GM12878 (cell line): Measurements from ENCODE around the gene QSOX1.

Experiments
- ETV6 ChIP-seq, 2 experiments: fragments of 450-650 bp in 1 of 2; IDR thresholded peaks in 1 of 2; conservative IDR thresholded peaks in 1 of 2; 2 replicates each; pipeline ENCODE4 v1.6.1; 2014; ENCODE audit warnings: antibody characterized with exemption in 1 of 2, borderline replicate concordance in 1 of 2, low read depth in 1 of 2, mild to moderate bottlenecking in 1 of 2, moderate library complexity in 1 of 2
- EZH2 ChIP-seq: IDR thresholded peaks from 2 replicates; pipeline ENCODE4 v1.6.1; 2012; ENCODE audit warnings: low read depth, mild to moderate bottlenecking, control low read depth, inconsistent platforms, low read length, borderline replicate concordance; ENCODE audit not compliant: control insufficient read depth
- JUND ChIP-seq: IDR thresholded peaks from 2 replicates; pipeline ENCODE4 v1.6.1; 2012; ENCODE audit warnings: low read depth, mild to moderate bottlenecking, low read length, improper control_type of control experiment, moderate library complexity
- PAX5 ChIP-seq: IDR thresholded peaks from 2 replicates; pipeline ENCODE4 v1.6.1; 2011; ENCODE audit warnings: low read depth, low read length, borderline replicate concordance
- POLR2A ChIP-seq: IDR thresholded peaks from 2 replicates; pipeline ENCODE4 v1.6.1; 2011; ENCODE audit warnings: low read depth, mild to moderate bottlenecking, low read length
- RCOR1 ChIP-seq: conservative IDR thresholded peaks from 2 replicates; pipeline ENCODE4 v1.6.1; 2012; ENCODE audit warnings: low read depth, low read length, improper control_type of control experiment
- SREBF2 ChIP-seq: IDR thresholded peaks from 2 replicates; pipeline ENCODE4 v1.6.1; 2012; ENCODE audit warnings: mild to moderate bottlenecking, low read length
- ZNF274 ChIP-seq: IDR thresholded peaks from one replicate; pipeline ENCODE4 v1.8.0; 2011; ENCODE audit not compliant: insufficient read length, insufficient read depth
- ZZZ3 ChIP-seq: IDR thresholded peaks from 2 replicates; pipeline ENCODE4 v1.6.1; 2011; ENCODE audit warnings: low read depth; ENCODE audit not compliant: control insufficient read depth, insufficient read length
- TF ChIP-seq, protein P1 (sequence below): fragments of 450-650 bp; formaldehyde crosslinking; IDR thresholded peaks from 2 replicates; pipeline ENCODE4 v1.5.0; 2022; ENCODE audit warnings: mild to moderate bottlenecking, missing genetic modification characterization
- TF ChIP-seq, protein P2 (sequence below): IDR thresholded peaks from 2 replicates; pipeline ENCODE4 v1.6.1; 2011; ENCODE audit warnings: mild to moderate bottlenecking, low read depth, low read length, moderate library complexity; ENCODE audit not compliant: insufficient replicate concordance
- TF ChIP-seq, protein P3 (sequence below): IDR thresholded peaks from 2 replicates; pipeline ENCODE4 v1.6.1; 2012; ENCODE audit warnings: low read depth, low read length, improper control_type of control experiment

DNA sequence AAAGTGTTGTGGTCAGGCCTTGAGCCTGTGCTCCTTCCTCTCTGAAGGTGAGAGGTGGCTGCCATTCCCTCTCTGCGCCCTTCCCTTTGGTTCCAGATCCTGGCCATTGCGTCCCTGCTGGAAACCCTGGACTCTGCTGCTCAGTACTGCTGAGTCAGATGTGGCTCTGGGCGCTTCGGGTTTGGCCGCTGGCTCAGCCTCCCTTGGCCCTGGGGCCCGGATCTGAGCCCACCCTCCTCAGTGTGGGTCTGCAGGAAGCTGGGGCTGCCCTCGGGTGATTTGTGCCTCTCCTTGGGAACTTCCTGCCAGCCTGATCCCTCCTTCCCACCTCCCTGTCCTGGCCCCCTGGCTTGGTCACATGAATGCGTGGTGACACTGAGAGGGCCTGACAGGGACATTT lies 32.2 kb downstream of the QSOX1 start:
- no peak for TF ChIP-seq RCOR1
- TF ChIP-seq ZNF274, result no peak
- no peak for TF ChIP-seq ZZZ3
- no peak for TF ChIP-seq PAX5
- TF ChIP-seq, protein P1, sequence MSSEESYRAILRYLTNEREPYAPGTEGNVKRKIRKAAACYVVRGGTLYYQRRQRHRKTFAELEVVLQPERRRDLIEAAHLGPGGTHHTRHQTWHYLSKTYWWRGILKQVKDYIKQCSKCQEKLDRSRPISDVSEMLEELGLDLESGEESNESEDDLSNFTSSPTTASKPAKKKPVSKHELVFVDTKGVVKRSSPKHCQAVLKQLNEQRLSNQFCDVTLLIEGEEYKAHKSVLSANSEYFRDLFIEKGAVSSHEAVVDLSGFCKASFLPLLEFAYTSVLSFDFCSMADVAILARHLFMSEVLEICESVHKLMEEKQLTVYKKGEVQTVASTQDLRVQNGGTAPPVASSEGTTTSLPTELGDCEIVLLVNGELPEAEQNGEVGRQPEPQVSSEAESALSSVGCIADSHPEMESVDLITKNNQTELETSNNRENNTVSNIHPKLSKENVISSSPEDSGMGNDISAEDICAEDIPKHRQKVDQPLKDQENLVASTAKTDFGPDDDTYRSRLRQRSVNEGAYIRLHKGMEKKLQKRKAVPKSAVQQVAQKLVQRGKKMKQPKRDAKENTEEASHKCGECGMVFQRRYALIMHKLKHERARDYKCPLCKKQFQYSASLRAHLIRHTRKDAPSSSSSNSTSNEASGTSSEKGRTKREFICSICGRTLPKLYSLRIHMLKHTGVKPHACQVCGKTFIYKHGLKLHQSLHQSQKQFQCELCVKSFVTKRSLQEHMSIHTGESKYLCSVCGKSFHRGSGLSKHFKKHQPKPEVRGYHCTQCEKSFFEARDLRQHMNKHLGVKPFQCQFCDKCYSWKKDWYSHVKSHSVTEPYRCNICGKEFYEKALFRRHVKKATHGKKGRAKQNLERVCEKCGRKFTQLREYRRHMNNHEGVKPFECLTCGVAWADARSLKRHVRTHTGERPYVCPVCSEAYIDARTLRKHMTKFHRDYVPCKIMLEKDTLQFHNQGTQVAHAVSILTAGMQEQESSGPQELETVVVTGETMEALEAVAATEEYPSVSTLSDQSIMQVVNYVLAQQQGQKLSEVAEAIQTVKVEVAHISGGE, result no peak
- TF ChIP-seq POLR2A, result no peak
- TF ChIP-seq EZH2, result no peak
- no peak for TF ChIP-seq SREBF2
- no peak for TF ChIP-seq ETV6 (conservative IDR thresholded peaks at IDR 0.05 in 1 of 2, IDR thresholded peaks at IDR 0.05 in 1 of 2; ENCODE audit: borderline replicate concordance in 1 of 2, low read depth in 1 of 2)
- TF ChIP-seq JUND, result no peak
- TF ChIP-seq, protein P2, sequence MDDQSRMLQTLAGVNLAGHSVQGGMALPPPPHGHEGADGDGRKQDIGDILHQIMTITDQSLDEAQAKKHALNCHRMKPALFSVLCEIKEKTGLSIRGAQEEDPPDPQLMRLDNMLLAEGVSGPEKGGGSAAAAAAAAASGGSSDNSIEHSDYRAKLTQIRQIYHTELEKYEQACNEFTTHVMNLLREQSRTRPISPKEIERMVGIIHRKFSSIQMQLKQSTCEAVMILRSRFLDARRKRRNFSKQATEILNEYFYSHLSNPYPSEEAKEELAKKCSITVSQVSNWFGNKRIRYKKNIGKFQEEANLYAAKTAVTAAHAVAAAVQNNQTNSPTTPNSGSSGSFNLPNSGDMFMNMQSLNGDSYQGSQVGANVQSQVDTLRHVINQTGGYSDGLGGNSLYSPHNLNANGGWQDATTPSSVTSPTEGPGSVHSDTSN, result no peak
- TF ChIP-seq, protein P3, sequence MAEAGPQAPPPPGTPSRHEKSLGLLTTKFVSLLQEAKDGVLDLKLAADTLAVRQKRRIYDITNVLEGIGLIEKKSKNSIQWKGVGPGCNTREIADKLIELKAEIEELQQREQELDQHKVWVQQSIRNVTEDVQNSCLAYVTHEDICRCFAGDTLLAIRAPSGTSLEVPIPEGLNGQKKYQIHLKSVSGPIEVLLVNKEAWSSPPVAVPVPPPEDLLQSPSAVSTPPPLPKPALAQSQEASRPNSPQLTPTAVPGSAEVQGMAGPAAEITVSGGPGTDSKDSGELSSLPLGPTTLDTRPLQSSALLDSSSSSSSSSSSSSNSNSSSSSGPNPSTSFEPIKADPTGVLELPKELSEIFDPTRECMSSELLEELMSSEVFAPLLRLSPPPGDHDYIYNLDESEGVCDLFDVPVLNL, result no peak
